Stimulated activated CD8-positive, alpha-beta memory T cell treated with anti-CD3 and anti-CD28 coated beads, Interleukin-15, amount 100 ng/mL, for 48 hours (primary cell): Measurements from ENCODE around the gene DIRAS2.

ENCODE experiments used
- DNase-seq, 2 donors: peaks; one replicate each; pipeline ENCODE4 v3.0.0-alpha.2; 2020; ENCODE audit warnings: low read depth in 2 of 2

The DIRAS2 gene

GRCh38 chr9:90612957-90613356 is 29.7 kb downstream of the DIRAS2 start:
- no peak for DNase-seq

GRCh38 chr9:90611568-90611967 is 31.1 kb downstream of the DIRAS2 start:
- no peak for DNase-seq

GRCh38 chr9:90611121-90611520 is 31.5 kb downstream of the DIRAS2 start:
- no peak for DNase-seq

GRCh38 chr9:90607701-90608516 is 34.7 kb downstream of the DIRAS2 start:
- DNase-seq: no peak

- no peak for DNase-seq
Measured at GRCh38 chr9:90600029-90600428, 42.6 kb downstream of the DIRAS2 start.

- no peak for DNase-seq
Measured at GRCh38 chr9:90598191-90598590, 44.4 kb downstream of the DIRAS2 start.

GRCh38 chr9:90593646-90594045 is 49.0 kb downstream of the DIRAS2 start:
- no peak for DNase-seq

GRCh38 chr9:90580576-90580975 is 62.0 kb downstream of the DIRAS2 start:
- no peak for DNase-seq

- DNase-seq: no peak
Measured at GRCh38 chr9:90579181-90579580, 63.4 kb downstream of the DIRAS2 start.

GRCh38 chr9:90578126-90578815 is 64.4 kb downstream of the DIRAS2 start:
- no peak for DNase-seq

GRCh38 chr9:90569511-90569910 is 73.1 kb downstream of the DIRAS2 start:
- DNase-seq: no peak

- no peak for DNase-seq
Measured at GRCh38 chr9:90568667-90569066, 74.0 kb downstream of the DIRAS2 start.

GRCh38 chr9:90562229-90562628 is 80.4 kb downstream of the DIRAS2 start:
- no peak for DNase-seq
